Dedifferentiated amniotic fluid mesenchymal stem cell (primary cell): ENCODE data around the gene DPEP2.
A peak's percentile ranks its signal among the peaks of the same experiment; 100 is the strongest.
"Not testable (repeated sequence)": the region's sequence is repeated elsewhere in the genome, so short reads cannot be mapped to it uniquely, and the experiment has no call there.

ENCODE experiments used
- DNase-seq: peaks from one replicate; pipeline ENCODE4 v3.0.0-alpha.2; 2016; ENCODE audit errors: extremely low spot score

The DPEP2 gene

DNA sequence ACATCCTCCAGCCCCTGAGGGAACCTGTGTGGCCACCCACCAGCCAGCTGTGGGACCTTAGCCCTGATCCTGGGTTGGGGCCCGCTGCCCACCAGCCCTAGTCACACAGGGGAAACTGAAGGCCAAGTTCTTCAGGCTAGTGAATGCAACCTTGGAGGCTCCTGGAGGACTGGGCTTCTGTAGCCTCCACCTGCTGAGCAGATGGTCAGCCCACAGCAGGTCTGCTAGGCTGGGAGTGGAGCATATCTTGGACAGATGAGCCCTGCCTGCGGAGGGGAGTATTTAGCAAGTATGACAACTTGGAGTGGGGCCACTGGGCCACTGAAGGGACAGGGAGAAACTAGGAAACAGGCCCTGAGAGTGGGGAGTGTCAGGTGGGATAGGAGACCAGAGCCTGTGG, 23.1 kb downstream of the DPEP2 start:
- no peak for DNase-seq

DNA sequence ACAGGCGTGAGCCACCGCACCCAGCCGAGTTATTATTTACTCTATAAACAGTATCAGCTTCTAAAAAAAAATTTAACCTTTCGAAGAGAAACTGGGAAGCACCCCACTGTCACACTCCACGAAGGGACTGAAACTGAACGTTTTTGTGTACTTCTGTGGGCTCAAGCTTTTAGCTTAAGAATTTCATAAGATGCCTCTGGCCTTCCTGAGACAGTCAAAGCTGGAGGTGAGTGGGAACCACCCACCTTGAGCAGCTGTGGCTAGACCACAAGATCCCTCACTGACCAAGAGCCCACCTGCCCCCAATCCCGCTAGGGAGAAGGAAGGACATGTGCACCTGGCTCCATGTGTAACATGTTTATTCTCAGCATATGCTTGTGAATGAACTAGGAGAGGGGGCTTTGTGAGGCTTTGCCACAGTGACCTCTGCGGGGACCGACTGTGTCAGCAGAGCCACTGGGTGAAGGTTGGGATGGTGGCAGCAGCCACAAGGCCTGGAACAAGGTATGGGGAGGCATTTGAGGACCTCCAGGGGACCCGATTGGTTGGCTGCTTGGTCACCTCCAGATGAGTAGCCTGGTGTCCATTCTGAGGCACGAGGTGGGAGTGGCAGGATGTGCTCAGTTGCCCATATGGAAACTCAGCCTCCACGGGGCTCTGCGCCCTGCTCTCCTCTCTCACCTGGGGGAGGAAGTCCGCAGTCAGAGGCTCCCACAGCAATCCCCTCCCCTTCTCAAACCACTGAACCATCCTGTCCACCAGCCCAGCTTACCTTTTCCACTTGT, 23.8 kb downstream of the DPEP2 start:
- DNase-seq: no peak

DNA sequence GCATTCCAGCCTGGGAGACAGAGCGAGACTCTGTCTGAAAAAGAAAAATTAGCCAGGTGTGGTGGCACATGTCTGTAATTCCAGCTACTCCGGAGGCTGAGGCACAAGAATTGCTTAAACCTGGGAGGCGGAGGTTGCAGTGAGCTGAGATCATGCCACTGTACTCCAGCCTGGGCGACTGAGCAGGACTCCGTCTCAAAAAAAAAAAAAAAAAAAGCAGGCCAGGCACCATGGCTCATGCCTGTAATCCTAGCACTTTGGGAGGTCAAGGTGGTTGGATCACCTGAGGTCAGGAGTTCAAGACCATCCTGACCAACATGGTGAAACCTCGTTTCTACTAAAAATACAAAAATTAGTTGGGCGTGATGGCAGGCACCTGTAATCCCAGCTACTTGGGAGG, 27.0 kb downstream of the DPEP2 start:
- DNase-seq: not testable (repeated sequence)

DNA sequence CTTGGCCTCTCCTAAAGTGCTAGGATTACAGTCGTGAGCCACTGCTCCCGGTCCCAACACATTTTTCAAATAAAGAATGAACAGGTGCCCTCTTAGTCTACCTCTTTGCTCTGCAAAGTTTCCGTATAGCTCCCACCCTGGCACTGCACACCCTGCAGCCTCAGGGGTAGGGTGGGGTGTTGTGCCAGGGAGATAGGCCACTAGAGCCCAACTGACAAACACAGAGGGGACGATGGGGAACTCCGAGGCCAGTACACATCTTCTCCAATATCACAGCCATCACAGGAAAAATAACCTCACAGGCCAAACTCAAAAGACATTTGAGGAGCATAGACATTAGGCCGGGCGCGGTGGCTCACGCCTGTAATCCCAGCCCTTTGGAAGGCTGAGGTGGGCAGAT, 28.2 kb downstream of the DPEP2 start:
- no peak for DNase-seq

DNA sequence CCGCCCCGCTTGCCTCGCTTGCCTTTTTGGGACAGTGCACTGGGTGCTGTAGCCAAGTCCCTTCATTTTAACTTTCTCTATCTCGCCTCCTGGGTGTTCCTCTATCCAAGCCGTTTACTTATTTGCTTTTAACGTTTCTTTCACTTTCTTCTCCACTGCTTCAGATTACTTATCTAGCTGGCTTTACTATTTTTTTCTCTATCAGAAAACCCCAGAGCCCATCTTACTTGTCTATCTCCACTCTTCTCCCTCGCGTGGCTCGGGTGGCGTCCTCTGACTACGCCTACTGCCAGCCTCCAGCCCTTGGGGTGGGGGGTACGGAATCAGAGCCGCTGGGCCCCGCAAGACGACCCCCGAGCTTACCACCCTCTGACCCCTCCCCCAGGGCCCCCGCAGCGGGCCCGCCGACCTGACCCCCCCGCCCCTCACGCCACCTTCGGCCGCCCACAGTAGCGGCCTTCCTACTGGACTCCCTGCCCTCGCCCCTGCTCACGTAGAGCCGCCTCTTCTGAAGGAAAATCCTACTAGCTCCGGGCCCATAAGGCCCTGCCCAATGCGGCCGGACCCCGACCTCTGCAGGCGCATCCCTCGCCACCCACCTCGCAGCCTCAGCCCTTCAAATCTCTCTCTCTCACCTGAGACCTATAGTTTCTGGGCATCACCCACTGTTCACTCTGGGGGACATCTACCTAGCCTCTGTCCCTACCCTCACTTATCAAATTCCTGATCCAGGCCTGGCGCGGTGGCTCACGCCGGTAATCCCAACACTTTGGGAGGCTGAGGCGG, 29.8 kb downstream of the DPEP2 start:
- no peak for DNase-seq

DNA sequence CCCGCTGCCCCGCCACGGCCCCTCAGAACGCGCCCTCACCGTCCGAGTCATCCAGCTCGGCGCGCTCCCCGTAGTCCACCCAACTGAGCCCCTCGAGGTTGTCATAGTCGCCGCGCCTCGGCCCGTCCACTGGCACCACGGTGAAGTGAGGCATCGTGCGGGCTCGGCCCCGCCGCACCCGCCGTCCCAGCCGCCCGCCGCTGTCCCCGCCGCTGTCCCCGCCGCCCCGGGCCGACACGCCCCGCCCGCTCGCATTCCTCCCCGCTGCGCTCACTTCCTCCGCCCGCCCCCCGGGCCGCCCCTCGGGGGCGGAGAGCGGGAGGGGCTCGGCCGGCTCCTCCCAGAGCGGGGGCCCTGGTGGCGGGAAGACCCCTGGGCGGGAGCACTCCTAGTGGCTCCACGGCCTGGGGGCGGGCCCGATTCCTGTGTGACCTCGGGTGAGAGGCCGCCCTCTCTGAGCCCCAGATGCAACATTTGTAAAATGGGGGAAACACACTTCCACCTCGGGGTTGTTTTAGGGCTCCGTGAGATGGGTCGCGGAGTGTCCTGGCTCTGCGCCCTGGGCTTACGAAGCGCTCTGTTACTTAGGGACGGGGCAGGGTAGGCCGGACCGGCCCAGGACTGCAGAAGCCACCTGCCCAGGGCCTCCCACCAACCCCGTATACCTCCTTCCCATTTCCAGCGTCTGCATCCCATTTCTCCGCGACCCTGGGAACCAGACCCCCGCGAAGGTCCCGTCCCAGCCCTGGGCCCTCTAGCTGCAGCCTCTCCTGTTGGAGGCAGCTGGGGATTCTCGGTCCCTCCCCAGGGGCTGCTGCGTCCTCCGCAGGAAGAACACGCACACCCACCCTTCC, 30.7 kb downstream of the DPEP2 start, which contains the start of gene SLC12A4:
Gene SLC12A4, minus strand, starts transcription at position 238 of the 854 bp plus-strand sequence. Its CDS starts 84 bp downstream, at position 154.
- peak; percentile 48 for DNase-seq

DNA sequence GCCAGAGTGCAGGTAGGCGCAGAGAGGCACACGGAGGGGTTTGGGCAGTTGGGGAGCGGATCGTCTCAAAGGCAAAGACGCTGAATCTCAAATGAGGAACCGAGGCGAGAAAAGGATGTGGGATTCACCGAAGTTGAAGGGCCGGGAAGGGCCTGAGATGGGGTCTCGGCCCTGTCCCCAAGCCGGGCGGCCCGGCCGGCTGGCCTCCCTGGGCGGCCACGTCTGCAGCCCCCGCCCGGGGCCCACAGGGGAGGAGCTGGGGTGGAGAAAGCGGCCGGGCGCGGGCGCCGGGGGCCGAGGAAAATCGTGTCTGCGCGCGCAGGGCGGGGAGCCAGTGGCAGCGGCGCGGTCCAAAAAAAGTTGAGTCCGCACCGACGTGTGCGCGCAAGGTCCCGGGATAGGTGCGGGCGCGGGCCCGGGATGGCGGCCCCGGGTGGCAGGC, 31.3 kb downstream of the DPEP2 start:
- peak; percentile 39 for DNase-seq

DNA sequence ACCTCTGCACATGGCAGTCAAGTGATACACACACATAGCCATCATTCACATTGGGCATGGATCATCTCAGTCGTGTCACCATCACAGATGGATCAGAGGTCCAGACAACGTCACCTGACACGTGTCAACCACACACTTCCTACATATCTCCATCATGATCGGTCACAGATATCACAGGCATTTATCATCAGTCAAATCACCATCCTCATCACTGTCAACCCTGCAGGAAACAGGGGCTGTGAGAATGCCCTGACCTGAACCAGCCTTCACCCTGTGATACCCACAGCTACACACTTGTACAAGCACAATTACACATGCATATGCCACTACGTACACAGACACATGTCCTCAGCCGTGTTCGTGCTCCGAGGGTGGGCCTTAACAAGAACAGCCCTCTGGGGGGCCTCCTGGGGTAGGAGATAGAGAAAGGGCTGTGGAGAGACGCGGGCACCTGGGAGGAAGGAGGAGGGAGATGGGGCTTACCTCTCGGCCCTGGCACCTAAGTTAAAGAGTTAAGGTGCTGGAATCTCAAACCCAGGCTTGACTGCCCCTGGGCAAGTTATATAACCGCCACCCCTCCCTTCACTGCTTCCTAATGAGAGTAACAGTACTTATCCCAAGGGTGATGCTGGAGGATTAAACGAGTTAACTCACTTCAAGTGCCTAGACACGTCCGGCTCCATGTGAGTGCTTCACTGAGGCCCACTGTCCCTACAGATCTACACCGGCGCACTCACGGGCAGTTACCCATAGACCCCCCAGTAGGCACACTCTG, 31.9 kb downstream of the DPEP2 start:
- no peak for DNase-seq

DNA sequence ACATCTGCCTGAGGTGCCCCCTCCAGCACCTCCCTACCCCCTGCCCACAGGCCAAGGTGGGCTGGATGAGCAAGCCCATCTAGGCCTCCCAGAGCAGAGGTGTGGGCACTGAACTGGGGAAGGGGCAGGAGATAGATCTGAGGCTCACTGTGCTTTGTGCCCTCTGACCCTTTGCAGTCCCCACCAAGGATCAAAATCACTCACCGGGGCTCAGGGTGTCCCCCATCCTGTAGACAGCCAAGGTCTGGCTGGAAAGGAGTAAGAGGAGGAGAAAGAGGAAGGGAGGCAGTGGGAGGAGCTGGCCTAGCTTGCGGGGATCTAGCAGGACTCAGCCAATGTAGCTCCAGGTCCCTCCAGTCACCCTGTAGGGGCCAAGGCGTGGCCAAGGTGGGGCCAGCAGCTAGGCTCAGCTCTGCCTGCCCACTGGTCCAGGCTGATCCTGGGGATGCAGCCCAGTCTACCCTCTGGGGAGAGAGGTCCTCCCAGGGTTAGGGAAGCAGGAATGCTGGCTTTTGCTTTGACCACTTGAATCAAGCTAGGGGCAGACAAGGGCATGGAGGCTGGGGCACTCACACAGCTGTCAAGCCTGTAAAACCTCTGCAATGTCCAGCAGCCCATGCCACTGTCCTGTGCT, 32.6 kb downstream of the DPEP2 start:
- DNase-seq: no peak

DNA sequence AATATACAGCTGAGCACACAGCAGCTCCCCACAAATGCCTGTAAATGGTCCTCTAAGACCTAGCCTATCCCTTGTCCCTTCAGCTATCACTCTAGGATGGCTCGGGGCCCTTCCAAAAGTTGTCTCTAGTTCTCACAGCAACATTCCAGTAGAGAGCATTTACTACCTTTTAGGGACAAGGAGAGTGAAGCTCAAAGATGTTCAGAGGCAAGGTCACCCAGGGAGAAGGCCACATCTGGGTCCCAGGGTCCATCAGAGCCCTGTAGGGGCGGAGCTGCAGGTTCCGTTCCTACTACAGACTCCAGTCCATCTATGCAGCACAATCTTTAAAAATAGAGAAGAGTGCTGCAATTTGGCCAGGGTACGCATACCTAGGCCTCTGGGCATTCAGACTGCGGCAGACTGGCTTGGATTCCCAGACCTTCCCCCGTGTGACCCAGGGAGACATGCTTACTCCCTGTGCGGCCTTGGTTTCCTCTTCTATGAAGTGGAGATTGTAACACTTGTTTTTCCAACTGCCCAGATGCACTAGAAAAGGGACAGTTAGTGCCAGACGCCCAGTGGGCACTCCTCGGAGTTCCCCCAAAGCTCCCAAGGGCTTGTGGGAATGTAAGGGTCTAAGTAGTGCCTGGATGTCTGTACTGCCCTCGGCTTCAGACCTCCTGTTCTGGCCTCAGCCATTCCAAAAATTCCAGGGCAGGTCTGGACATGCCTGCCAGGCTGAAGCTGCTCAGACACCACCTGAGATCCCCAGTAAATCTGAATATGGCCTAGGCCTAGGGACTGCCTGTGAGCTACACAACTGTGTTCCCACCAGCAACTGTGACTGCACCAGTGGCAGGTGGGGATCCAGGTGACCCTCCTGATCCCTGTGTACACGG, 33.4 kb downstream of the DPEP2 start:
- no peak for DNase-seq

DNA sequence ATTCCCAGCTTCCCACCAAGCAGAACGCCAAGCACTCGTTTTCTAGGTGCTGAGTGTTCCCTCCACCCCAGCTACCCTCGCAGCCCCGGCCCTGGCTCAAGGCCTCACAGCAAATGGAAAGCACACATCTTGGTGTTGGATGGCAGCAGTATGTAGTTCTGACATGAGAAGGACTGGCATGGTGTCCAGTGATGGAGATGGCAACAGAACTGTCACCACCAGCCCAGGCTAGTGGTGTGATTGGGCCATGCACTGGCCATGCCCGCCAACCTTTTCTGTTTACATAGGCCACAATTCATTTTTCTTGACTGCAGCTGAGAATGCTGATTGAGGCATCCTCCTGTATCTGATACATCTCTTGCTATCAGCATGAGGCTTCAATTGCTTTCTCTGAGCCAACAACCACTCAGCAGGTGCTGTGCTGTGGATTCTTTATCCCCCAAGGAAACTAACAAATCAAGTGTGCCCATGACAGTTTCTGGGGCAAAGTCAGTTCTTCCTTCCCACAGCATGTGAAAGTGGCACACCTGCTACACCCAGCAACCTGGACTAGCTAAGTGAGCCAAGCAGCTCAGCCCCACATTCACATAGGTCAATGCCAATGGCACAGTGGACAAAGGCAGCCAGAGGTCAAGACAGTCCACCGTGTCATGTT, 34.7 kb downstream of the DPEP2 start:
- no peak for DNase-seq

DNA sequence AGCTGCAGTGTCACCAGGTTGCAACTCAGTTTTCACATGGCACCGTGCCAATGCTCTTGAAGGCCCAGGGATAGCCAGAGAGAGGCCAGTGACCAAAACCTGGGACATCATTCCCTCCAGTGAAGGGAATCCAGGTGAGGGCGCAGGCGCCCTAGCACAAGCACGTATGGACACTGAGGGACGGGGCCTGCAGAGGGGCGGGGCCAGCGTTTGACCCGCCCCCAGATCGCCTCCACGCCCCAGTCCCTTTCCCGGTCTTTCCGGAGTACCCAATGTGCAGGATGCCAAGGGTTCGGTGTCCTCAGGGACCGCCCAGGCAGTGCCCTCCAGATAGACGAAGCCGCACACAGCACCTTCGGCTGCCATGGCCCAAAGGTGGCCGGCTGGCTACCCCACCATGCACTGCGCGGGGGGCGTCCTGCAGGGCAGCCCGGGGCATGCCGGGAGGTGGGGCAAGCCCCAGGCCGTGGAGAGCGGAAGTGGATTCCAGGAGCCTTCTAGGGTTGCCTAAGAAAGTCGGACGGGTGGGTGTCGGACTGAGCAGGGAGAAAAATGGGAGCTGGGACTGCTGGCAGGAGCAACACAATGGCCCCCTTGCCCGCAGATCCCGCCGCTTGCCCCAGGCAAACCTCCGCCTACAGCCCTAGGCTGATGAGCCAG, 35.5 kb downstream of the DPEP2 start:
- DNase-seq: no peak

DNA sequence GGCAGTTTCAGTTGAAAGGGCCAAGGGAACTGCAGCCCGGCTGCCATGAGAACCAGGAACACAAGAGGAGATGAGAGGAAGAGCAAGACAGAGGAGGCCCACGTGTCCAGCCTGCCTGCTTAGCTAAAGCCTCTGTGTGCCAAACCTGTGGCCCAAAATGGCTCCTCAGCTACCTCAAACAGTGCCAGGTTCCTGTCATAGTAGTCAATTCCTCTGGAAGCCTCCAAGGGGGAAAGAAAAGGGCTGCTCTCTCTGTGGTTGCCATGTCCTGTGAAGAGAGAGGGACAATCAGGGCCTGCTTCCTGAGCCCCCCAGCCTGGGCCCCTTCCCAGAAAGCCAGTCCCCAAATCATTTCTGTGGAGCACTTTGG, 36.0 kb downstream of the DPEP2 start:
- DNase-seq: no peak

DNA sequence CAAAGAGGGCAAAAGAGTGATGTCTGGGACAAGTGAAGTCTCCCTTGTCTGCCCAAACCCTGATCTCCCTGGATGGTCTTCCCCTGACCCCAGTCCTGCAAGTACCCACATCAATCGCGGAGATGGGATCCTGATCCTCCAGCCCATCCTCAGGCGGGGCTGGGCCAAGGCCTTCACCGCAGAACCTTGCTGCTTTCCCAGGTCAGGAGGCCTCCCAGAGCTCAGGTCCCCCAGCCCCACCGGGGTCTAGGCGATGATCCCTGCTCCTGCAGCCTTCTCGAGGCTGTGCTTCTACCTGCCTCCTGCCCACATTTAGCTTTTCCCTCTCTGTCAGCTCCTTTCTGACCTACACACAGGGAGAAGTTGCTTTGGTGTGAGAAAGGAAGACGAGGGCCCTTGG, 37.1 kb downstream of the DPEP2 start:
- DNase-seq: no peak

DNA sequence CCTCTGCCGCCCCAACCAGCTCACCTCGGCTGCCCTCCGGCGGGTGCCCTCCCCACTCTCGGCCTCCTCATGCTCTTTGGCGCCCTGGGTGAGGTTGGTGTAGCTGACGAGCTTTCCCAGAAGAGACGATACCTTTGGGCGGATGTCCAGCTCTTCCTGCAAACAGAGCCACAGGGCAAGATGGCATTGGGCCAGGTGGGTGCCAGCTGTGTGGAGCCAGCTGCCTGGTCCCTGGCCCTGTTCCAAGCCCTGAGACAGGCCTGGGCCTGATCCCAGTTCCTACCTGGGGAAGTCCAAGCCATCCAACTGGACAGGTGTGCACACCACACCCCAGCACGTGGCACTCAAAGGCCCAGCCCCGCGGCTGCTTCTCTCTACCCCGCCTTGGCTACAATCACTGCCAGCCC, 37.7 kb downstream of the DPEP2 start:
- DNase-seq: no peak

DNA sequence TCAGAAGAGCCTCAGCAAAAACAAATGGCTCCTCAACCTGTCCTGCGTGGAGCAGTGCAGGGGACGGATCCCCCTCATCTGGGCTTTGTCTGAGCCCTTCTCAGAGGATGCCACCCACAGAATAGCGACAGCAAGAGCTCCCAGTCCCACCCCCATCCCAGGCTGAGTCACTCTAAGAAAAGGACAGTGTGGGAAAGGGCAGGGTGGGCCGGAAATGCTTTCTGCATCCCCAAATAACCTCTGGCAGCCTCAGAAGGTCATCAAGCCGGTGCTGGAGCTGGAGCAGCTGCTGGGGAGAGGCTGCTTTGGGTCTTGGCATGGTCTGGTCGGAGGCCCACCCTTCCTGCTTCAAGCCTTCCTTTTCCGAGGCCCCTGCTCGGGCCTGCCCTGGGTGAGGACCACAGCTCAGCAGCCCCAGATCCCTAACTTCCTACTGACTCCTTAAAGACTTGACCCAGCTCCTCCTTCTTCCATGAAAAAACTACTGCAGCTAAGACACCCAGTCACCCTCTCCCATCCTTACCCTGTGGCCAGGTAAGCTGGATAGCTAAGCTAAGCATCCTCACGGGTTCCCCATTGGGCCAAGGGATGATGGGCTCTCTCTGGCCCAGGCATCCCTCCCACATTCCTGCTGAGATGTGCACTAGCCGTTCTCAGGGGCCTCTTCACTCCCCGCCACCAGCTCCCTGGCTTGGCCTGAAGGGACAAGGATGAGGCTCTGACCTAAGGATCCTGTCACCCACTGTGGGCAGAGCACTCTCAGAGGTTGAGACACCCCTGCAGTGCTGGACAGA, 39.6 kb downstream of the DPEP2 start:
- peak; percentile 31 for DNase-seq

DNA sequence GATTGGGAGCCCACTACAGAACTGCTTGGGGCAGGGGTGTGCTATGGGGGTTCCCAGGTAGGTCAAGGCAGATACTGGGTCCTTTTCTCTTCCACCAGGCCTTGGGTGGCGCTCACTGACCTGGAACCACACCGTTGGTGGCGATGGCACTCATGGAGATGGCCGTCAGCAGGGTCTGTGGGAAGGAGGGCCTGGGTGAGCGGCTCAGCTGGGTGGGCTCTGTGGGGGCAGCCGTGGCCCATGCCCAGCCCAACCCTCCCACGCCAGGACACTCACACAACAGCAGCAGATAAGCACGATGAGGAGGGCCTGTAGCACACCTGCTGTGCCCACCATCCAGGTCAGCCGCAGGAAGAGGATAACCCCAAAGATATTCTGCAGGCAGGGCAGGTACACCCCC, 41.7 kb downstream of the DPEP2 start:
- no peak for DNase-seq
